WTC11 (cell line): ENCODE results near the gene MAPRE2. TPM values are rescaled to one million over a fixed set of nuclear protein-coding genes. Genes with fewer than 3 reads are reported as not detected.

Source experiments
- ATAC-seq: fragments of 200-7000 bp; cut with Tn5 transposase; 2 replicates; pipeline ENCODE4 v1.10.0; 2021; ENCODE audit warnings: mild to moderate bottlenecking, moderate library complexity
- CTCF ChIA-PET: fragments of 300-600 bp; sonication (Branson Sonifier 250); formaldehyde crosslinking; loops from one replicate; lab custom pipeline; 2021; ENCODE audit warnings: antibody characterized with exemption; lab: Charles Lee
- POLR2A ChIA-PET: fragments of 350-600 bp; sonication (Branson Sonifier 250); formaldehyde crosslinking; loops from one replicate; lab custom pipeline; 2021; ENCODE audit warnings: antibody characterized with exemption; lab: Charles Lee
- DNase-seq: peaks from one replicate; pipeline ENCODE4 v3.0.0; 2021; ENCODE audit warnings: low spot score
- H3K27ac Mint-ChIP-seq: 2 replicates; pipeline ENCODE4 v1.8.0; 2021; ENCODE audit warnings: mixed read lengths
- H3K27me3 Mint-ChIP-seq: 2 replicates; pipeline ENCODE4 v1.8.0; 2021; ENCODE audit warnings: low read depth, mild to moderate bottlenecking, moderate library complexity, mixed read lengths
- H3K36me3 Mint-ChIP-seq: 2 replicates; pipeline ENCODE4 v1.8.0; 2021; ENCODE audit warnings: mixed read lengths
- H3K4me1 Mint-ChIP-seq: 2 replicates; pipeline ENCODE4 v1.8.0; 2022; ENCODE audit warnings: mixed read lengths
- H3K4me3 Mint-ChIP-seq: 2 replicates; pipeline ENCODE4 v1.8.0; 2021; ENCODE audit warnings: mild to moderate bottlenecking, moderate library complexity, mixed read lengths
- H3K9me3 Mint-ChIP-seq: 2 replicates; pipeline ENCODE4 v1.8.0; 2021; ENCODE audit warnings: mixed read lengths
- CREM ChIP-seq: sonication (generic); formaldehyde crosslinking; IDR thresholded peaks from 2 replicates; pipeline ENCODE4 v1.8.1; 2022; ENCODE audit warnings: mild to moderate bottlenecking, missing genetic modification reagents, moderate library complexity
- JUN ChIP-seq: sonication (generic); formaldehyde crosslinking; IDR thresholded peaks from 2 replicates; pipeline ENCODE4 v1.8.0; 2023; ENCODE audit warnings: mild to moderate bottlenecking, missing genetic modification reagents
- NFE2L1 ChIP-seq: sonication (generic); formaldehyde crosslinking; IDR thresholded peaks from 2 replicates; pipeline ENCODE4 v1.8.1; 2023; ENCODE audit warnings: missing genetic modification reagents
- NFYB ChIP-seq: sonication (generic); formaldehyde crosslinking; conservative IDR thresholded peaks from 2 replicates; pipeline ENCODE4 v1.8.0; 2022; ENCODE audit warnings: low read depth, missing genetic modification reagents
- NR3C1 ChIP-seq: sonication (generic); formaldehyde crosslinking; conservative IDR thresholded peaks from 2 replicates; pipeline ENCODE4 v1.8.1; 2023; ENCODE audit warnings: low read depth, mild to moderate bottlenecking, missing genetic modification reagents
- PRRX2 ChIP-seq: fragments of 250-450 bp; sonication (Bioruptor Pico); IDR thresholded peaks from 2 replicates; pipeline ENCODE4 v1.8.0; 2021; ENCODE audit warnings: mild to moderate bottlenecking
- RELA ChIP-seq: sonication (generic); formaldehyde crosslinking; IDR thresholded peaks from 2 replicates; pipeline ENCODE4 v1.8.1; 2022; ENCODE audit warnings: missing genetic modification reagents, mild to moderate bottlenecking, borderline replicate concordance
- SMAD4 ChIP-seq: sonication (generic); formaldehyde crosslinking; IDR thresholded peaks from 2 replicates; pipeline ENCODE4 v1.8.0; 2022; ENCODE audit warnings: mild to moderate bottlenecking, missing genetic modification reagents
- total RNA-seq: library from RNA; stranded (reverse); gene quantifications from 3 replicates; pipeline ENCODE4 v1.2.3, GENCODE V29; 2021
- TF ChIP-seq, protein P1 (sequence below): sonication (generic); formaldehyde crosslinking; IDR thresholded peaks from 2 replicates; pipeline ENCODE4 v1.8.1; 2023; ENCODE audit warnings: mild to moderate bottlenecking, moderate library complexity, missing genetic modification reagents
- TF ChIP-seq, protein P2 (sequence below): sonication (generic); formaldehyde crosslinking; IDR thresholded peaks from 2 replicates; pipeline ENCODE4 v1.8.0; 2022; ENCODE audit warnings: mild to moderate bottlenecking, missing genetic modification reagents
- TF ChIP-seq, protein P3 (sequence below): fragments of 250-450 bp; sonication (Bioruptor Pico); conservative IDR thresholded peaks from 2 replicates; pipeline ENCODE4 v1.9.0; 2021; ENCODE audit warnings: mild to moderate bottlenecking
- TF ChIP-seq, protein P4 (sequence below): sonication (generic); formaldehyde crosslinking; IDR thresholded peaks from 2 replicates; pipeline ENCODE4 v1.8.0; 2022; ENCODE audit warnings: mild to moderate bottlenecking, missing genetic modification reagents
- TF ChIP-seq, protein P5 (sequence below): fragments of 250-450 bp; sonication (Bioruptor Pico); IDR thresholded peaks from 2 replicates; pipeline ENCODE4 v1.8.0; 2021; ENCODE audit warnings: mild to moderate bottlenecking
- TF ChIP-seq, protein P6 (sequence below): fragments of 200-600 bp; IDR thresholded peaks from 2 replicates; pipeline ENCODE4 v1.8.0; 2022; ENCODE audit warnings: antibody characterized with exemption
- TF ChIP-seq, protein P7 (sequence below): sonication (generic); formaldehyde crosslinking; IDR thresholded peaks from 2 replicates; pipeline ENCODE4 v1.8.1; 2022; ENCODE audit warnings: low read depth, mild to moderate bottlenecking, moderate library complexity, missing genetic modification reagents, borderline replicate concordance
- TF ChIP-seq, protein P8 (sequence below): fragments of 250-450 bp; sonication (Bioruptor Pico); IDR thresholded peaks from 2 replicates; pipeline ENCODE4 v2.1.2; 2022; ENCODE audit warnings: mild to moderate bottlenecking, moderate library complexity

Gene MAPRE2
- total RNA-seq, 1 experiment from 2014 or later = 20.4 TPM

DNA sequence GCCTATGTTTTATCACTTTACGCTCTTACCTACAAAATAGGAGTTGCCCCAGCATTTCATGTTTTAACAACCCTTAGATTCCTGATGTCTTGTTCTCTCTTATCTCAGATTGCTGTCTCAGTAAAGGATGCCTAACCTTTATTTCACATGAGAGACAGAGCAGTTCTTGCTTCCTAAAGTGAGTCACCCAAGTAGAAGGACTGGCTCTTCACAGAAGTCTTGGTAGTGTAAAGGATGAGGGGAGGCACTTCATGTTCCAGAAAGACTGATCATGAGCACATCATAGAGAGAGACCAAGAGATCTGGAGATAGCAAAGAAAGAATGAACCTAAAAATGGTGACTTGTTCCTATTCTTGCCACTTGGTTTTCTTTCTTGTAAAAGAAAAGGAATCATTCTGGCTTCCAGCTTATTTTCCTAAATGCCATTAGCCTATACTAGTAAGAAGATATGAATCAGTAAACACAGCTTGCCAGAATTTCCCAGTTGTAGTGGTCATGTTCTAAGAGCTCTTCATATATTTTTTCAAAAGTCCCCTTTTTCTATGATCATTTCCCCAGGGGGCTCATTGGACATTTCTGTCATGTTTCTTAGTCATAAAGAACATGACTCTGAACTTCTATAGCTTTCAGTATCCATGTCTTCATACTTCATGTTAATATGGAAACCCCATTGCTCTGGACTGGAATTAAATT is 54.9 kb downstream of the MAPRE2 start:
- no peak for ATAC-seq

More for the DNA sequence above, 54.9 kb downstream of the MAPRE2 start:
- no peak for DNase-seq
- CTCF ChIA-PET = no interaction called here
- POLR2A ChIA-PET = interaction anchor here (0.6 kb wide), 2 partner anchors 155 to 409 kb away, joined by 3 read pairs; no protein-coding TSS in a partner anchor
- no peak overlapping the region for H3K27ac Mint-ChIP-seq
- no peaks in the 10 kb centered on the region for H3K27me3 Mint-ChIP-seq
- no peak overlapping the region for H3K4me3 Mint-ChIP-seq
- H3K9me3 Mint-ChIP-seq = no peaks in the 10 kb centered on the region
- no peaks in the 10 kb centered on the region for H3K4me1 Mint-ChIP-seq
- H3K36me3 Mint-ChIP-seq = no peaks in the 10 kb centered on the region
- TF ChIP-seq NR3C1 (CRISPR knock-in tag) (no peak), JUN (no peak), PRRX2 (no peak), RELA (CRISPR knock-in tag) (no peak), NFE2L1 (CRISPR knock-in tag) (no peak), SMAD4 (CRISPR knock-in tag) (no peak), CREM (no peak), NFYB (CRISPR knock-in tag) (no peak)
- TF ChIP-seq, protein P1, sequence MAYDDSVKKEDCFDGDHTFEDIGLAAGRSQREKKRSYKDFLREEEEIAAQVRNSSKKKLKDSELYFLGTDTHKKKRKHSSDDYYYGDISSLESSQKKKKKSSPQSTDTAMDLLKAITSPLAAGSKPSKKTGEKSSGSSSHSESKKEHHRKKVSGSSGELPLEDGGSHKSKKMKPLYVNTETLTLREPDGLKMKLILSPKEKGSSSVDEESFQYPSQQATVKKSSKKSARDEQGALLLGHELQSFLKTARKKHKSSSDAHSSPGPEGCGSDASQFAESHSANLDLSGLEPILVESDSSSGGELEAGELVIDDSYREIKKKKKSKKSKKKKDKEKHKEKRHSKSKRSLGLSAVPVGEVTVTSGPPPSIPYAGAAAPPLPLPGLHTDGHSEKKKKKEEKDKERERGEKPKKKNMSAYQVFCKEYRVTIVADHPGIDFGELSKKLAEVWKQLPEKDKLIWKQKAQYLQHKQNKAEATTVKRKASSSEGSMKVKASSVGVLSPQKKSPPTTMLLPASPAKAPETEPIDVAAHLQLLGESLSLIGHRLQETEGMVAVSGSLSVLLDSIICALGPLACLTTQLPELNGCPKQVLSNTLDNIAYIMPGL (CRISPR knock-in tag) = no peak
- TF ChIP-seq, protein P2, sequence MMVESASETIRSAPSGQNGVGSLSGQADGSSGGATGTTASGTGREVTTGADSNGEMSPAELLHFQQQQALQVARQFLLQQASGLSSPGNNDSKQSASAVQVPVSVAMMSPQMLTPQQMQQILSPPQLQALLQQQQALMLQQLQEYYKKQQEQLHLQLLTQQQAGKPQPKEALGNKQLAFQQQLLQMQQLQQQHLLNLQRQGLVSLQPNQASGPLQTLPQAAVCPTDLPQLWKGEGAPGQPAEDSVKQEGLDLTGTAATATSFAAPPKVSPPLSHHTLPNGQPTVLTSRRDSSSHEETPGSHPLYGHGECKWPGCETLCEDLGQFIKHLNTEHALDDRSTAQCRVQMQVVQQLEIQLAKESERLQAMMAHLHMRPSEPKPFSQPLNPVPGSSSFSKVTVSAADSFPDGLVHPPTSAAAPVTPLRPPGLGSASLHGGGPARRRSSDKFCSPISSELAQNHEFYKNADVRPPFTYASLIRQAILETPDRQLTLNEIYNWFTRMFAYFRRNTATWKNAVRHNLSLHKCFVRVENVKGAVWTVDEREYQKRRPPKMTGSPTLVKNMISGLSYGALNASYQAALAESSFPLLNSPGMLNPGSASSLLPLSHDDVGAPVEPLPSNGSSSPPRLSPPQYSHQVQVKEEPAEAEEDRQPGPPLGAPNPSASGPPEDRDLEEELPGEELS = no peak
- TF ChIP-seq, protein P3, sequence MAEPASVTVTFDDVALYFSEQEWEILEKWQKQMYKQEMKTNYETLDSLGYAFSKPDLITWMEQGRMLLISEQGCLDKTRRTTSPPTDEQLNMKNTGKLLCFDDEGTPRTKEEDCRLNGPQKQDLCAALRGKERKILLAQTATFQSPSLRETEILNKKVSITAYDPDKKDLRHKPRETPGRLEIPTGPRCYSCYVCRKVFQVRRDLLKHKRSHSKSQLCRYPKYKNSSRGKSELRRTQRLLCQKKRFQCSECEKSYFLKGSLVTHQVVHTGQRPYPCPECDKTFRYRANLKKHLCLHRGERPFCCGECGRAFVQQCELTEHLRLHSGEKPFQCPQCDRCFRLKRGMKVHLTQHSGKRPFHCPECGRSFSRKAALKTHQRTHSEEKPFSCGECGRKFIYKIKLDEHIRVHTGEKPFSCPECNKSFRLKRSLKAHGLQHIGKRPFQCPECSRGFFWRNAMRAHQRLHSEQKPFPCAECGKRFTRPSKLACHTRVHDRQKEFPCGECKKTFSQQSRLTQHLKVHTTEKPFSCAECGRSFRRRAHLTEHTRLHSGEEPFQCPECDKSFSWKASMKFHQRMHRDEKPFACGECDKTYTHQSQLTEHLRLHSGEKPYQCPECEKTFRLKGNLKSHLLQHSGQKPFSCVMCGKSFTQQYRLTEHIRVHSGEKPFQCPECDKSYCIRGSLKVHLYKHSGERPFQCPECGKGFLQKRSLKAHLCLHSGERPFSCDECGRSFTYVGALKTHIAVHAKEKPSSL (CRISPR knock-in tag) = no peak
- TF ChIP-seq, protein P4, sequence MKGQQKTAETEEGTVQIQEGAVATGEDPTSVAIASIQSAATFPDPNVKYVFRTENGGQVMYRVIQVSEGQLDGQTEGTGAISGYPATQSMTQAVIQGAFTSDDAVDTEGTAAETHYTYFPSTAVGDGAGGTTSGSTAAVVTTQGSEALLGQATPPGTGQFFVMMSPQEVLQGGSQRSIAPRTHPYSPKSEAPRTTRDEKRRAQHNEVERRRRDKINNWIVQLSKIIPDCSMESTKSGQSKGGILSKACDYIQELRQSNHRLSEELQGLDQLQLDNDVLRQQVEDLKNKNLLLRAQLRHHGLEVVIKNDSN (CRISPR knock-in tag) = no peak
- TF ChIP-seq, protein P5, sequence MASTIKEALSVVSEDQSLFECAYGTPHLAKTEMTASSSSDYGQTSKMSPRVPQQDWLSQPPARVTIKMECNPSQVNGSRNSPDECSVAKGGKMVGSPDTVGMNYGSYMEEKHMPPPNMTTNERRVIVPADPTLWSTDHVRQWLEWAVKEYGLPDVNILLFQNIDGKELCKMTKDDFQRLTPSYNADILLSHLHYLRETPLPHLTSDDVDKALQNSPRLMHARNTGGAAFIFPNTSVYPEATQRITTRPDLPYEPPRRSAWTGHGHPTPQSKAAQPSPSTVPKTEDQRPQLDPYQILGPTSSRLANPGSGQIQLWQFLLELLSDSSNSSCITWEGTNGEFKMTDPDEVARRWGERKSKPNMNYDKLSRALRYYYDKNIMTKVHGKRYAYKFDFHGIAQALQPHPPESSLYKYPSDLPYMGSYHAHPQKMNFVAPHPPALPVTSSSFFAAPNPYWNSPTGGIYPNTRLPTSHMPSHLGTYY (CRISPR knock-in tag) = no peak
- TF ChIP-seq, protein P6, sequence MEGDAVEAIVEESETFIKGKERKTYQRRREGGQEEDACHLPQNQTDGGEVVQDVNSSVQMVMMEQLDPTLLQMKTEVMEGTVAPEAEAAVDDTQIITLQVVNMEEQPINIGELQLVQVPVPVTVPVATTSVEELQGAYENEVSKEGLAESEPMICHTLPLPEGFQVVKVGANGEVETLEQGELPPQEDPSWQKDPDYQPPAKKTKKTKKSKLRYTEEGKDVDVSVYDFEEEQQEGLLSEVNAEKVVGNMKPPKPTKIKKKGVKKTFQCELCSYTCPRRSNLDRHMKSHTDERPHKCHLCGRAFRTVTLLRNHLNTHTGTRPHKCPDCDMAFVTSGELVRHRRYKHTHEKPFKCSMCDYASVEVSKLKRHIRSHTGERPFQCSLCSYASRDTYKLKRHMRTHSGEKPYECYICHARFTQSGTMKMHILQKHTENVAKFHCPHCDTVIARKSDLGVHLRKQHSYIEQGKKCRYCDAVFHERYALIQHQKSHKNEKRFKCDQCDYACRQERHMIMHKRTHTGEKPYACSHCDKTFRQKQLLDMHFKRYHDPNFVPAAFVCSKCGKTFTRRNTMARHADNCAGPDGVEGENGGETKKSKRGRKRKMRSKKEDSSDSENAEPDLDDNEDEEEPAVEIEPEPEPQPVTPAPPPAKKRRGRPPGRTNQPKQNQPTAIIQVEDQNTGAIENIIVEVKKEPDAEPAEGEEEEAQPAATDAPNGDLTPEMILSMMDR = no peak
- TF ChIP-seq, protein P7, sequence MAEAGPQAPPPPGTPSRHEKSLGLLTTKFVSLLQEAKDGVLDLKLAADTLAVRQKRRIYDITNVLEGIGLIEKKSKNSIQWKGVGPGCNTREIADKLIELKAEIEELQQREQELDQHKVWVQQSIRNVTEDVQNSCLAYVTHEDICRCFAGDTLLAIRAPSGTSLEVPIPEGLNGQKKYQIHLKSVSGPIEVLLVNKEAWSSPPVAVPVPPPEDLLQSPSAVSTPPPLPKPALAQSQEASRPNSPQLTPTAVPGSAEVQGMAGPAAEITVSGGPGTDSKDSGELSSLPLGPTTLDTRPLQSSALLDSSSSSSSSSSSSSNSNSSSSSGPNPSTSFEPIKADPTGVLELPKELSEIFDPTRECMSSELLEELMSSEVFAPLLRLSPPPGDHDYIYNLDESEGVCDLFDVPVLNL (CRISPR knock-in tag) = no peak
- TF ChIP-seq, protein P8, sequence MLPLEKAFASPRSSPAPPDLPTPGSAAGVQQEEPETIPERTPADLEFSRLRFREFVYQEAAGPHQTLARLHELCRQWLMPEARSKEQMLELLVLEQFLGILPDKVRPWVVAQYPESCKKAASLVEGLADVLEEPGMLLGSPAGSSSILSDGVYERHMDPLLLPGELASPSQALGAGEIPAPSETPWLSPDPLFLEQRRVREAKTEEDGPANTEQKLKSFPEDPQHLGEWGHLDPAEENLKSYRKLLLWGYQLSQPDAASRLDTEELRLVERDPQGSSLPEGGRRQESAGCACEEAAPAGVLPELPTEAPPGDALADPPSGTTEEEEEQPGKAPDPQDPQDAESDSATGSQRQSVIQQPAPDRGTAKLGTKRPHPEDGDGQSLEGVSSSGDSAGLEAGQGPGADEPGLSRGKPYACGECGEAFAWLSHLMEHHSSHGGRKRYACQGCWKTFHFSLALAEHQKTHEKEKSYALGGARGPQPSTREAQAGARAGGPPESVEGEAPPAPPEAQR (CRISPR knock-in tag) = no peak
- TF ChIP-seq, all 79 proteins: peak for 0
